Trophoblast cell (in vitro differentiated cells and primary cell): ENCODE results near the gene MACROD2.
A peak's percentile ranks its signal among the peaks of the same experiment; 100 is the strongest.

Experiments used
- DNase-seq, 2 donors: peaks; one replicate each; pipeline ENCODE4 v3.0.0-alpha.2; 2016
- H2AFZ ChIP-seq: 2 replicates; pipeline ENCODE4 v1.6.1; 2013; ENCODE audit warnings: low read length, moderate library complexity, mild to moderate bottlenecking; ENCODE audit not compliant: insufficient read depth, poor library complexity
- H2AK5ac ChIP-seq: 2 replicates; pipeline ENCODE4 v1.6.1; 2013; ENCODE audit warnings: mild to moderate bottlenecking, low read length
- H2BK120ac ChIP-seq: 2 replicates; pipeline ENCODE4 v1.6.1; 2013; ENCODE audit warnings: low read length, mild to moderate bottlenecking, moderate library complexity; ENCODE audit not compliant: insufficient read depth, poor library complexity
- H2BK12ac ChIP-seq: 2 replicates; pipeline ENCODE4 v1.6.1; 2013; ENCODE audit warnings: mild to moderate bottlenecking, low read length, moderate library complexity
- H2BK5ac ChIP-seq: 2 replicates; pipeline ENCODE4 v1.6.1; 2013; ENCODE audit warnings: low read length, low read depth, moderate library complexity, mild to moderate bottlenecking; ENCODE audit not compliant: poor library complexity
- H3K14ac ChIP-seq: 2 replicates; pipeline ENCODE4 v1.6.1; 2013; ENCODE audit warnings: mild to moderate bottlenecking, low read length
- H3K18ac ChIP-seq: 2 replicates; pipeline ENCODE4 v1.6.1; 2013; ENCODE audit warnings: mild to moderate bottlenecking, low read length
- H3K23ac ChIP-seq: 2 replicates; pipeline ENCODE4 v1.6.1; 2013; ENCODE audit warnings: low read length
- H3K27ac ChIP-seq: 2 replicates; pipeline ENCODE4 v1.5.1; 2013; ENCODE audit warnings: low read depth, mild to moderate bottlenecking, inconsistent platforms, low read length, moderate library complexity
- H3K27me3 ChIP-seq: 2 replicates; pipeline ENCODE4 v1.6.1; 2013; ENCODE audit warnings: inconsistent platforms, mild to moderate bottlenecking, low read length, moderate library complexity; ENCODE audit not compliant: insufficient read depth
- H3K36me3 ChIP-seq, 2 experiments: 1 replicate in 1 of 2; 2 replicates in 1 of 2; pipeline ENCODE4 v1.6.1; 2013; ENCODE audit warnings: low read length in 2 of 2, mild to moderate bottlenecking in 2 of 2, moderate library complexity in 1 of 2; ENCODE audit not compliant: insufficient read depth in 2 of 2, control insufficient read depth in 1 of 2
- H3K4ac ChIP-seq: 2 replicates; pipeline ENCODE4 v1.6.1; 2013; ENCODE audit warnings: low read depth, mild to moderate bottlenecking, low read length, moderate library complexity
- H3K4me1 ChIP-seq, 2 experiments: 1 replicate in 1 of 2; 2 replicates in 1 of 2; pipeline ENCODE4 v1.6.1; 2013; ENCODE audit warnings: low read length in 2 of 2, mild to moderate bottlenecking in 2 of 2, moderate library complexity in 1 of 2; ENCODE audit not compliant: insufficient read depth in 2 of 2, control insufficient read depth in 1 of 2
- H3K4me2 ChIP-seq: 2 replicates; pipeline ENCODE4 v1.6.1; 2013; ENCODE audit warnings: inconsistent platforms, mild to moderate bottlenecking, low read length, moderate library complexity
- H3K4me3 ChIP-seq: 2 replicates; pipeline ENCODE4 v1.5.1; 2013; ENCODE audit warnings: mild to moderate bottlenecking, low read depth, low read length, inconsistent platforms
- H3K79me1 ChIP-seq: one replicate; pipeline ENCODE4 v1.6.1; 2013; ENCODE audit warnings: low read length
- H3K79me2 ChIP-seq: 2 replicates; pipeline ENCODE4 v1.6.1; 2013; ENCODE audit warnings: low read length, mild to moderate bottlenecking; ENCODE audit not compliant: control insufficient read depth, insufficient read depth, poor library complexity
- H3K9ac ChIP-seq: 2 replicates; pipeline ENCODE4 v1.6.1; 2013; ENCODE audit warnings: mild to moderate bottlenecking, low read length
- H3K9me3 ChIP-seq: 2 replicates; pipeline ENCODE4 v1.6.1; 2013; ENCODE audit warnings: low read depth, mild to moderate bottlenecking, control low read depth, inconsistent platforms, low read length; ENCODE audit not compliant: insufficient read depth
- H4K12ac ChIP-seq: 2 replicates; pipeline ENCODE4 v1.6.1; 2013; ENCODE audit warnings: low read depth, mild to moderate bottlenecking, low read length, moderate library complexity
- H4K8ac ChIP-seq: 2 replicates; pipeline ENCODE4 v1.6.1; 2013; ENCODE audit warnings: low read depth, mild to moderate bottlenecking, low read length, moderate library complexity
- H4K91ac ChIP-seq: one replicate; pipeline ENCODE4 v1.6.1; 2013; ENCODE audit warnings: low read depth, mild to moderate bottlenecking, low read length, moderate library complexity
- WGBS: extraction: QIAGEN DNeasy Blood & Tissue Kit; methylation state at CpG from one replicate; pipeline ENCODE4 v1.1.7; 2013; ENCODE audit warnings: missing lambda C conversion rate; ENCODE audit not compliant: insufficient read length, insufficient coverage; ENCODE audit errors: extremely low coverage; 5-methylcytosine and 5-hydroxymethylcytosine counted together

The MACROD2 gene

DNA sequence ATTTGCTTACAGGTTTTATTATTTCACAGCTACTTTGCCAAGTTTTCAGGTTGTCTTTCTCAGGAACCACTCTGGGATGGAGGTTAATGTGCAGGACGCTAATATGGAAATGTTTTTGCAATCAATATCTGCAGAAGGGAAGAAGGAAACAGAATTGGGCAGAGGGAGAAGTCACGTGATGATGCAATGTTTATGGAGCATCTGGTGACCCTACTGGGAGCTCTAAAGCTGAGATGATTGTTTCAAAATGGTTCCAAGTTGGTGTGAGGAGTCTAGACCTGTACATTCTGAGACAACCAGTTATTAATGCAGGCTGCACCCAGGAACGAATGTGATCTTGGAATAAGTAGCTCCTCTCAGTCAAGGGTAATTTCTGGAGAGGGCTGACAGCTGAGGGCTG is 1247.5 kb downstream of the MACROD2 start:
- WGBS = no CpG with 5 or more reads among the region's 3 CpGs
- H2BK5ac ChIP-seq = no peak overlapping the region
- no peak overlapping the region for H3K4me3 ChIP-seq
- H3K14ac ChIP-seq = no peak overlapping the region
- H4K91ac ChIP-seq = no peak overlapping the region
- no peak overlapping the region for H2AFZ ChIP-seq
- no peaks in the 10 kb centered on the region for H3K27me3 ChIP-seq
- H3K4me1 ChIP-seq = no peaks in the 10 kb centered on the region
- H2BK12ac ChIP-seq = no peak overlapping the region
- H2BK120ac ChIP-seq = no peak overlapping the region
- no peaks in the 10 kb centered on the region for H3K79me1 ChIP-seq
- H3K23ac ChIP-seq = no peak overlapping the region
- H3K79me2 ChIP-seq = no peaks in the 10 kb centered on the region
- no peak overlapping the region for H3K4me2 ChIP-seq
- H3K36me3 ChIP-seq = no peaks in the 10 kb centered on the region
- H3K18ac ChIP-seq = no peak overlapping the region
- H4K12ac ChIP-seq = no peak overlapping the region
- H3K9ac ChIP-seq = no peak overlapping the region
- no peak overlapping the region for H3K27ac ChIP-seq
- no peak overlapping the region for H2AK5ac ChIP-seq
- H4K8ac ChIP-seq = no peak overlapping the region
- no peak overlapping the region for H3K4ac ChIP-seq
- no peaks in the 10 kb centered on the region for H3K9me3 ChIP-seq
- no peak for DNase-seq

DNA sequence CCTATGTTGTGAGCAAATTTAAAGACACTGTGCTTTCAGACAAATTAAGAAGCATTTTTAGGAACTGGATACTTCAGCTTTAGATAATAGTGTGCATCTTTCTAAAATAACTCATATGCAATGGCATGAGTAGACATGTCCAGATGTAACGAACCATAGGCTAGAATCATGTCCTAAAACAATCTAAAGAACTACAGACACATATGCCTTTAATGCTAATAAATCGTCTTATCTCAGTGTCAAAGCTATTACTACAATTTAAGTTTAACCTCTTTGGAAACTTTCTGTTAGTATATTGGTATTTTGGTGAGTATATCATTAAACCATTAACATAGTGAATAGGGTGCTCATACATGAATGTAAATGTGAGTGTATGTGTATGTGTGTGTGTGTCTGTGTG is 1250.6 kb downstream of the MACROD2 start:
- Histone ChIP-seq H2AK5ac (no peak overlapping the region), H3K79me1 (no peaks in the 10 kb centered on the region), H3K9me3 (no peaks in the 10 kb centered on the region), H2BK12ac (no peak overlapping the region), H3K23ac (no peak overlapping the region), H2BK5ac (no peak overlapping the region), H3K14ac (no peak overlapping the region), H2BK120ac (no peak overlapping the region), H3K79me2 (no peaks in the 10 kb centered on the region), H3K4me1 (peaks cover 3 to 5% of the 10 kb centered on the region in 2 experiments), H3K36me3 (no peaks in the 10 kb centered on the region), H2AFZ (no peak overlapping the region), H4K91ac (no peak overlapping the region), H3K18ac (no peak overlapping the region), H3K9ac (no peak overlapping the region), H3K4me2 (no peak overlapping the region), H3K4ac (no peak overlapping the region), H3K27ac (no peak overlapping the region), H3K27me3 (no peaks in the 10 kb centered on the region), H4K12ac (no peak overlapping the region), H3K4me3 (no peak overlapping the region), H4K8ac (no peak overlapping the region)
- no CpG with 5 or more reads among the region's 2 CpGs for WGBS
- DNase-seq = no peak

DNA sequence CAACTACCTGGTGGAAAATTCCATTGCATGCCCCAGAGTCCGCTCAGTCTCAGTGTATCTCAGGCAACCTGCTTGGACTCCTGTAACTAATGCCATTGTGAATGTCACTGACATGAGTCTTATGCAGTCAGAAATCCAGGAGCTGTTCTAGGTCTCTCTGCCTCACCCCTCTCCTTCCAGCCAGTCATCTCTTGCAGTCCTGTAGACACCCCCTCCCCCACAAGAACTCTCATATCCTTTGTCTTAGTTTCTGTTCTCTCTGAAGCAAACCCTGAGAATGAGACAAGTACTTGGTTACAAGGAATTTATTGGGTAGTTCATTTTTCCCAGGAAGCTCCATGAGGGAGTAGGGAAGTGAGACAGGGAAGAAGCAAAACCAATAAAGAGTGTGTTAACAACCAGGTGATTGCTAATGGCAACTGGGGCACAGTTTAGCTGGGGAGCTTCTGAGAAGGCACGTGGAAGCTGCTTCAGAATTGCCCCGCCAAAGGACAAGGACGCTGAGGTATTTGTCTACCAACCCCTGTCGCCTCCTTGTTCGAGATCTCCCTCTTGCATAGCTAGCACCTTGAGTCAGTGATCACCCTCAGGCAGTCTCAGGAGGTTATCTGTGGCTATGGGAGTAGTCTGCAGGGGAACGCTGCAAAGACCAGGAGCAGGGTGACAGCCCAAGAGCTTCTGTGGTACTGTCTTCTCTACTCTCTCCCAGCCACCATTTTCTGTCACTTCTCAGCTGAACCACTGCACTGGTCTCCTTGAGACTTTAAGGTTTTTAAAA is 1253.5 kb downstream of the MACROD2 start:
- no peaks in the 10 kb centered on the region for H3K27me3 ChIP-seq
- H3K27ac ChIP-seq = no peak overlapping the region
- no peak overlapping the region for H3K14ac ChIP-seq
- H2AFZ ChIP-seq = no peak overlapping the region
- no peaks in the 10 kb centered on the region for H3K79me2 ChIP-seq
- no peaks in the 10 kb centered on the region for H3K36me3 ChIP-seq
- no peak overlapping the region for H3K4ac ChIP-seq
- no peak overlapping the region for H2BK12ac ChIP-seq
- no peak overlapping the region for H4K91ac ChIP-seq
- no peak overlapping the region for H2BK120ac ChIP-seq
- DNase-seq = peak; percentile 84 to 85
- H3K9me3 ChIP-seq = no peaks in the 10 kb centered on the region
- no peak overlapping the region for H3K4me2 ChIP-seq
- no peak overlapping the region for H3K9ac ChIP-seq
- no peak overlapping the region for H2BK5ac ChIP-seq
- H2AK5ac ChIP-seq = no peak overlapping the region
- WGBS = no CpG with 5 or more reads among the region's 7 CpGs
- H3K4me1 ChIP-seq = peaks cover 3 to 5% of the 10 kb centered on the region in 2 experiments
- no peak overlapping the region for H3K4me3 ChIP-seq
- no peaks in the 10 kb centered on the region for H3K79me1 ChIP-seq
- no peak overlapping the region for H3K23ac ChIP-seq
- H4K8ac ChIP-seq = no peak overlapping the region
- H3K18ac ChIP-seq = no peak overlapping the region
- no peak overlapping the region for H4K12ac ChIP-seq

DNA sequence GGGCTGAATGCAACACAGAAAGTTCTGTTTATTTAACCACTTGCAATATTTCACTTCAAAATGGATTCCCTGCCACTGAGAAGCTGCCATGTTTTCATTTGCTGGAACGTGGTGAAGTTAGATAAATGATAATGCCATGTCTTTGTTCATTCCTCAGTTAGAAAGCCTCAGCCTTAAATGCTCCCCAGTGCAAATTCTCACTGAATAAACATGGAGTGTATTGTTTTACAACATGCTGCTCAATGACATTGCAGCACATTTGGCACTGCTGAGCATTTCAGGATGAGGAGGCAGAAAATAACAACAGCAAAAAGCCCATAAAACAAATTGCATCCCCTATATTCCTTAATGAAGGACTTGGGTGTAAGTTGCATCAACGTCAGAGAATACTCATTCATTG is 1255.9 kb downstream of the MACROD2 start:
- Histone ChIP-seq H4K8ac (no peak overlapping the region), H3K4me3 (no peak overlapping the region), H2AFZ (no peak overlapping the region), H3K36me3 (no peaks in the 10 kb centered on the region), H3K79me2 (no peaks in the 10 kb centered on the region), H2BK5ac (no peak overlapping the region), H3K14ac (no peak overlapping the region), H3K9ac (no peak overlapping the region), H3K4me1 (peaks cover 3 to 5% of the 10 kb centered on the region in 2 experiments), H3K4me2 (no peak overlapping the region), H3K79me1 (no peaks in the 10 kb centered on the region), H2BK12ac (no peak overlapping the region), H3K9me3 (no peaks in the 10 kb centered on the region), H3K27ac (no peak overlapping the region), H3K23ac (no peak overlapping the region), H4K91ac (no peak overlapping the region), H2AK5ac (no peak overlapping the region), H3K27me3 (no peaks in the 10 kb centered on the region), H3K18ac (no peak overlapping the region), H3K4ac (no peak overlapping the region), H2BK120ac (no peak overlapping the region), H4K12ac (no peak overlapping the region)
- WGBS = no CpG with 5 or more reads among the region's 2 CpGs
- no peak for DNase-seq
